ENCODE results near the gene CAMK2G. TPM values are rescaled to one million over a fixed set of nuclear protein-coding genes. Genes with fewer than 3 reads are reported as not detected.

The CAMK2G gene
- total and polyA plus RNA-seq, 2 experiments from 2014 or later, result 30.6 to 34.1 TPM

GRCh38 chr10:73920089-73920488 lies 45.7 kb upstream of the CAMK2G start:
- Mint-ChIP-seq H3K9me3 (no peaks in the 10 kb centered on the region), H3K27me3 (ENCODE audit: insufficient read depth, low read depth, poor library complexity) (peaks cover 9% of the 10 kb centered on the region), H3K36me3 (ENCODE audit: low read depth) (peaks cover 9% of the 10 kb centered on the region), H3K4me3 (no peak overlapping the region), H3K4me1 (peaks cover 19% of the 10 kb centered on the region), H3K27ac (peak overlapping the region; percentile 84)
- H3K4me2 ChIP-seq, result no peak overlapping the region
- no peaks in the 10 kb centered on the region for H3K9me2 ChIP-seq (ENCODE audit: insufficient read depth)
- no peaks in the 10 kb centered on the region for H3K36me3 ChIP-seq (ENCODE audit: insufficient read depth)
- ATAC-seq, result peak; percentile 44
- no peaks in the 10 kb centered on the region for H3K27me3 ChIP-seq (ENCODE audit: insufficient read depth)
- TF ChIP-seq, protein P1, sequence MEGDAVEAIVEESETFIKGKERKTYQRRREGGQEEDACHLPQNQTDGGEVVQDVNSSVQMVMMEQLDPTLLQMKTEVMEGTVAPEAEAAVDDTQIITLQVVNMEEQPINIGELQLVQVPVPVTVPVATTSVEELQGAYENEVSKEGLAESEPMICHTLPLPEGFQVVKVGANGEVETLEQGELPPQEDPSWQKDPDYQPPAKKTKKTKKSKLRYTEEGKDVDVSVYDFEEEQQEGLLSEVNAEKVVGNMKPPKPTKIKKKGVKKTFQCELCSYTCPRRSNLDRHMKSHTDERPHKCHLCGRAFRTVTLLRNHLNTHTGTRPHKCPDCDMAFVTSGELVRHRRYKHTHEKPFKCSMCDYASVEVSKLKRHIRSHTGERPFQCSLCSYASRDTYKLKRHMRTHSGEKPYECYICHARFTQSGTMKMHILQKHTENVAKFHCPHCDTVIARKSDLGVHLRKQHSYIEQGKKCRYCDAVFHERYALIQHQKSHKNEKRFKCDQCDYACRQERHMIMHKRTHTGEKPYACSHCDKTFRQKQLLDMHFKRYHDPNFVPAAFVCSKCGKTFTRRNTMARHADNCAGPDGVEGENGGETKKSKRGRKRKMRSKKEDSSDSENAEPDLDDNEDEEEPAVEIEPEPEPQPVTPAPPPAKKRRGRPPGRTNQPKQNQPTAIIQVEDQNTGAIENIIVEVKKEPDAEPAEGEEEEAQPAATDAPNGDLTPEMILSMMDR (conservative IDR thresholded peaks at IDR 0.05; ENCODE audit: low read depth in 2 of 2), result no peak
- TF ChIP-seq STAT1 (IDR thresholded peaks at IDR 0.05; ENCODE audit: unreplicated experiment), result no peak
- no peak for TF ChIP-seq ZNF331 (CRISPR knock-in tag; IDR thresholded peaks at IDR 0.05; ENCODE audit: low read depth)
- no peak for TF ChIP-seq JUNB (IDR thresholded peaks at IDR 0.05; ENCODE audit: unreplicated experiment)
- TF ChIP-seq NANOG (IDR thresholded peaks at IDR 0.05; ENCODE audit: borderline replicate concordance), result no peak
- TF ChIP-seq POLR2AphosphoS5 (IDR thresholded peaks at IDR 0.05; ENCODE audit: low read depth), result no peak
- no peak for TF ChIP-seq EZH2phosphoT487 (IDR thresholded peaks at IDR 0.05; ENCODE audit: unreplicated experiment)
- TF ChIP-seq CREB1 (CRISPR knock-in tag; IDR thresholded peaks at IDR 0.05; ENCODE audit: low read depth), result no peak
- TF ChIP-seq ZNF114 (CRISPR knock-in tag; IDR thresholded peaks at IDR 0.05), result no peak
- TF ChIP-seq ZNF462 (CRISPR knock-in tag; IDR thresholded peaks at IDR 0.05), result no peak
- TF ChIP-seq, protein P2, sequence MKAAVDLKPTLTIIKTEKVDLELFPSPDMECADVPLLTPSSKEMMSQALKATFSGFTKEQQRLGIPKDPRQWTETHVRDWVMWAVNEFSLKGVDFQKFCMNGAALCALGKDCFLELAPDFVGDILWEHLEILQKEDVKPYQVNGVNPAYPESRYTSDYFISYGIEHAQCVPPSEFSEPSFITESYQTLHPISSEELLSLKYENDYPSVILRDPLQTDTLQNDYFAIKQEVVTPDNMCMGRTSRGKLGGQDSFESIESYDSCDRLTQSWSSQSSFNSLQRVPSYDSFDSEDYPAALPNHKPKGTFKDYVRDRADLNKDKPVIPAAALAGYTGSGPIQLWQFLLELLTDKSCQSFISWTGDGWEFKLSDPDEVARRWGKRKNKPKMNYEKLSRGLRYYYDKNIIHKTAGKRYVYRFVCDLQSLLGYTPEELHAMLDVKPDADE (IDR thresholded peaks at IDR 0.05), result no peak
- TF ChIP-seq, protein P3, sequence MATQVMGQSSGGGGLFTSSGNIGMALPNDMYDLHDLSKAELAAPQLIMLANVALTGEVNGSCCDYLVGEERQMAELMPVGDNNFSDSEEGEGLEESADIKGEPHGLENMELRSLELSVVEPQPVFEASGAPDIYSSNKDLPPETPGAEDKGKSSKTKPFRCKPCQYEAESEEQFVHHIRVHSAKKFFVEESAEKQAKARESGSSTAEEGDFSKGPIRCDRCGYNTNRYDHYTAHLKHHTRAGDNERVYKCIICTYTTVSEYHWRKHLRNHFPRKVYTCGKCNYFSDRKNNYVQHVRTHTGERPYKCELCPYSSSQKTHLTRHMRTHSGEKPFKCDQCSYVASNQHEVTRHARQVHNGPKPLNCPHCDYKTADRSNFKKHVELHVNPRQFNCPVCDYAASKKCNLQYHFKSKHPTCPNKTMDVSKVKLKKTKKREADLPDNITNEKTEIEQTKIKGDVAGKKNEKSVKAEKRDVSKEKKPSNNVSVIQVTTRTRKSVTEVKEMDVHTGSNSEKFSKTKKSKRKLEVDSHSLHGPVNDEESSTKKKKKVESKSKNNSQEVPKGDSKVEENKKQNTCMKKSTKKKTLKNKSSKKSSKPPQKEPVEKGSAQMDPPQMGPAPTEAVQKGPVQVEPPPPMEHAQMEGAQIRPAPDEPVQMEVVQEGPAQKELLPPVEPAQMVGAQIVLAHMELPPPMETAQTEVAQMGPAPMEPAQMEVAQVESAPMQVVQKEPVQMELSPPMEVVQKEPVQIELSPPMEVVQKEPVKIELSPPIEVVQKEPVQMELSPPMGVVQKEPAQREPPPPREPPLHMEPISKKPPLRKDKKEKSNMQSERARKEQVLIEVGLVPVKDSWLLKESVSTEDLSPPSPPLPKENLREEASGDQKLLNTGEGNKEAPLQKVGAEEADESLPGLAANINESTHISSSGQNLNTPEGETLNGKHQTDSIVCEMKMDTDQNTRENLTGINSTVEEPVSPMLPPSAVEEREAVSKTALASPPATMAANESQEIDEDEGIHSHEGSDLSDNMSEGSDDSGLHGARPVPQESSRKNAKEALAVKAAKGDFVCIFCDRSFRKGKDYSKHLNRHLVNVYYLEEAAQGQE (IDR thresholded peaks at IDR 0.05; ENCODE audit: unreplicated experiment), result no peak
- no peak for TF ChIP-seq EZH2 (IDR thresholded peaks at IDR 0.05; ENCODE audit: low read depth, unreplicated experiment)
- peaks cover 15% of the 10 kb centered on the region for H3K4me1 ChIP-seq (ENCODE audit: insufficient read depth)
- H3K27ac ChIP-seq (ENCODE audit: low read depth), result no peak overlapping the region
- H3K79me2 ChIP-seq (replicated peaks; ENCODE audit: insufficient read depth), result no peaks in the 10 kb centered on the region
- H4K20me1 ChIP-seq (replicated peaks; ENCODE audit: insufficient read depth), result no peaks in the 10 kb centered on the region
- no peak overlapping the region for H3K4me3 ChIP-seq
- peaks cover 6% of the 10 kb centered on the region; the same call in 1 of the 2 replicates for H3F3A ChIP-seq (replicated peaks; ENCODE audit: low read depth)
- peak; percentile 30 for DNase-seq (ENCODE audit: low spot score)
- peak overlapping the region; percentile 15; the same call in 1 of the 2 replicates for H2AFZ ChIP-seq

Data from GM23338 (cell line).